HepG2 (cell line): Measurements from ENCODE around the gene POLE. TPM values are rescaled to one million over a fixed set of nuclear protein-coding genes. Genes with fewer than 3 reads are reported as not detected.

Source experiments
- BRD4 ChIP-seq: sonication (generic); formaldehyde crosslinking; IDR thresholded peaks from 2 replicates; pipeline ENCODE4 v1.4.0; 2020; ENCODE audit warnings: missing genetic modification reagents
- CAMTA2 ChIP-seq: sonication (generic); formaldehyde crosslinking; IDR thresholded peaks from 2 replicates; pipeline ENCODE4 v1.4.0; 2020; ENCODE audit warnings: mild to moderate bottlenecking, missing genetic modification reagents, borderline replicate concordance
- GABPB1 ChIP-seq: IDR thresholded peaks from 2 replicates; pipeline ENCODE4 v1.6.1; 2016; ENCODE audit warnings: mild to moderate bottlenecking, missing genetic modification reagents, moderate library complexity, missing compliant biosample characterization
- MXD1 ChIP-seq: sonication (generic); formaldehyde crosslinking; IDR thresholded peaks from 2 replicates; pipeline ENCODE4 v1.4.0; 2020; ENCODE audit warnings: mild to moderate bottlenecking, missing genetic modification reagents
- MYC ChIP-seq: sonication (generic); formaldehyde crosslinking; IDR thresholded peaks from 2 replicates; pipeline ENCODE4 v1.9.0; 2021; ENCODE audit warnings: missing genetic modification reagents, borderline replicate concordance
- ZFP36L1 ChIP-seq: sonication (generic); formaldehyde crosslinking; IDR thresholded peaks from 2 replicates; pipeline ENCODE4 v1.8.0; 2022; ENCODE audit warnings: mild to moderate bottlenecking, missing genetic modification reagents, moderate library complexity
- ZFP41 ChIP-seq: sonication (generic); formaldehyde crosslinking; IDR thresholded peaks from 2 replicates; pipeline ENCODE4 v1.4.0; 2020; ENCODE audit warnings: mild to moderate bottlenecking, missing genetic modification reagents, borderline replicate concordance
- ZNF20 ChIP-seq: sonication (generic); formaldehyde crosslinking; IDR thresholded peaks from 2 replicates; pipeline ENCODE4 v1.4.0; 2020; ENCODE audit warnings: mild to moderate bottlenecking, moderate library complexity, missing genetic modification reagents
- ZNF235 ChIP-seq: sonication (generic); formaldehyde crosslinking; IDR thresholded peaks from 2 replicates; pipeline ENCODE4 v1.8.1; 2023; ENCODE audit warnings: mild to moderate bottlenecking, missing genetic modification reagents, borderline replicate concordance
- ZNF484 ChIP-seq: sonication (generic); formaldehyde crosslinking; IDR thresholded peaks from 2 replicates; pipeline ENCODE4 v1.5.1; 2020; ENCODE audit warnings: mild to moderate bottlenecking, low read depth, missing genetic modification reagents, borderline replicate concordance
- ZNF503 ChIP-seq: sonication (generic); formaldehyde crosslinking; IDR thresholded peaks from 2 replicates; pipeline ENCODE4 v1.4.0; 2020; ENCODE audit warnings: missing genetic modification reagents
- ZNF709 ChIP-seq: sonication (generic); formaldehyde crosslinking; IDR thresholded peaks from 2 replicates; pipeline ENCODE4 v1.5.0; 2020; ENCODE audit warnings: mild to moderate bottlenecking, missing genetic modification reagents
- ZNF746 ChIP-seq: sonication (generic); formaldehyde crosslinking; IDR thresholded peaks from 2 replicates; pipeline ENCODE4 v1.8.0; 2022; ENCODE audit warnings: mild to moderate bottlenecking, missing genetic modification reagents
- polyA plus RNA-seq, 8 experiments: library from polyadenylated mRNA; depleted of rRNA in 3 of 8; stranded (reverse) in 7 of 8; unstranded in 1 of 8; fragments of >200 nt; fragmentation: Illumina TruSeq in 4 of 8; extraction: Trizol in 4 of 8; gene quantifications; 2 replicates each; pipeline versions ENCODE4 v1.2.1 to v1.2.3, GENCODE V29; 2011 to 2016; ENCODE audit warnings: low read depth in 4 of 8, missing spikeins in 1 of 8, mixed read lengths in 1 of 8; ENCODE audit not compliant: insufficient read depth in 1 of 8
- total RNA-seq, 5 experiments: library from RNA; depleted of rRNA; stranded (reverse); fragments of >200 nt; fragmentation: Illumina TruSeq; extraction: Trizol; gene quantifications; 2 replicates each; pipeline ENCODE4 v1.2.3, GENCODE V29; 2016; ENCODE audit warnings: low read depth in 1 of 5
- TF ChIP-seq, protein P1 (sequence below): sonication (generic); formaldehyde crosslinking; IDR thresholded peaks from one replicate; pipeline ENCODE4 v1.5.1; 2020; ENCODE audit warnings: mild to moderate bottlenecking, missing genetic modification reagents; ENCODE audit errors: not compliant biosample characterization
- TF ChIP-seq, protein P2 (sequence below): sonication (generic); formaldehyde crosslinking; IDR thresholded peaks from 2 replicates; pipeline ENCODE4 v1.8.0; 2022; ENCODE audit warnings: missing genetic modification reagents, mild to moderate bottlenecking, borderline replicate concordance

Gene POLE
- total and polyA plus RNA-seq, 2 of the 13 experiments (the other 11 are each of a cell fraction or from before 2014, with no cell fraction given), result 25.3 to 52.2 TPM

- TF ChIP-seq, protein P1, sequence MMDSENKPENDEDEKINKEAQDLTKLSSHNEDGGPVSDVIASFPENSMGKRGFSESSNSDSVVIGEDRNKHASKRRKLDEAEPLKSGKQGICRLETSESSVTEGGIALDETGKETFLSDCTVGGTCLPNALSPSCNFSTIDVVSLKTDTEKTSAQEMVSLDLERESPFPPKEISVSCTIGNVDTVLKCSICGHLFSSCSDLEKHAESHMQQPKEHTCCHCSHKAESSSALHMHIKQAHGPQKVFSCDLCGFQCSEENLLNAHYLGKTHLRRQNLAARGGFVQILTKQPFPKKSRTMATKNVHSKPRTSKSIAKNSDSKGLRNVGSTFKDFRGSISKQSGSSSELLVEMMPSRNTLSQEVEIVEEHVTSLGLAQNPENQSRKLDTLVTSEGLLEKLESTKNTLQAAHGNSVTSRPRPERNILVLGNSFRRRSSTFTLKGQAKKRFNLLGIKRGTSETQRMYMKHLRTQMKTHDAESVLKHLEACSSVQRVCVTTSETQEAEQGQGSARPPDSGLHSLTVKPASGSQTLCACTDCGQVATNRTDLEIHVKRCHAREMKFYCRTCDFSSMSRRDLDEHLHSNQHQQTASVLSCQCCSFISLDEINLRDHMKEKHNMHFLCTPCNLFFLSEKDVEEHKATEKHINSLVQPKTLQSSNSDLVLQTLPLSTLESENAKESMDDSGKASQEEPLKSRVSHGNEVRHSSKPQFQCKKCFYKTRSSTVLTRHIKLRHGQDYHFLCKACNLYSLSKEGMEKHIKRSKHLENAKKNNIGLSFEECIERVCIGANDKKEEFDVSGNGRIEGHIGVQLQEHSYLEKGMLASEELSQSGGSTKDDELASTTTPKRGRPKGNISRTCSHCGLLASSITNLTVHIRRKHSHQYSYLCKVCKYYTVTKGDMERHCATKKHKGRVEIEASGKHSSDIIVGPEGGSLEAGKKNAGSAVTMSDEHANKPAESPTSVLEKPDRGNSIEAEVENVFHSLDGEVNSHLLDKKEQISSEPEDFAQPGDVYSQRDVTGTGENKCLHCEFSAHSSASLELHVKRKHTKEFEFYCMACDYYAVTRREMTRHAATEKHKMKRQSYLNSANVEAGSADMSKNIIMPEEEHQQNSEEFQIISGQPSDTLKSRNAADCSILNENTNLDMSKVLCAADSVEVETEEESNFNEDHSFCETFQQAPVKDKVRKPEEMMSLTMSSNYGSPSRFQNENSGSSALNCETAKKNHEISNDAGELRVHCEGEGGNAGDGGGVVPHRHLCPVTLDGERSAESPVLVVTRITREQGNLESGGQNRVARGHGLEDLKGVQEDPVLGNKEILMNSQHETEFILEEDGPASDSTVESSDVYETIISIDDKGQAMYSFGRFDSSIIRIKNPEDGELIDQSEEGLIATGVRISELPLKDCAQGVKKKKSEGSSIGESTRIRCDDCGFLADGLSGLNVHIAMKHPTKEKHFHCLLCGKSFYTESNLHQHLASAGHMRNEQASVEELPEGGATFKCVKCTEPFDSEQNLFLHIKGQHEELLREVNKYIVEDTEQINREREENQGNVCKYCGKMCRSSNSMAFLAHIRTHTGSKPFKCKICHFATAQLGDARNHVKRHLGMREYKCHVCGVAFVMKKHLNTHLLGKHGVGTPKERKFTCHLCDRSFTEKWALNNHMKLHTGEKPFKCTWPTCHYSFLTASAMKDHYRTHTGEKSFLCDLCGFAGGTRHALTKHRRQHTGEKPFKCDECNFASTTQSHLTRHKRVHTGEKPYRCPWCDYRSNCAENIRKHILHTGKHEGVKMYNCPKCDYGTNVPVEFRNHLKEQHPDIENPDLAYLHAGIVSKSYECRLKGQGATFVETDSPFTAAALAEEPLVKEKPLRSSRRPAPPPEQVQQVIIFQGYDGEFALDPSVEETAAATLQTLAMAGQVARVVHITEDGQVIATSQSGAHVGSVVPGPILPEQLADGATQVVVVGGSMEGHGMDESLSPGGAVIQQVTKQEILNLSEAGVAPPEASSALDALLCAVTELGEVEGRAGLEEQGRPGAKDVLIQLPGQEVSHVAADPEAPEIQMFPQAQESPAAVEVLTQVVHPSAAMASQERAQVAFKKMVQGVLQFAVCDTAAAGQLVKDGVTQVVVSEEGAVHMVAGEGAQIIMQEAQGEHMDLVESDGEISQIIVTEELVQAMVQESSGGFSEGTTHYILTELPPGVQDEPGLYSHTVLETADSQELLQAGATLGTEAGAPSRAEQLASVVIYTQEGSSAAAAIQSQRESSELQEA (CRISPR knock-in tag), result no peak
- TF ChIP-seq MYC (CRISPR knock-in tag) (peak; percentile 65), ZNF20 (no peak), ZFP41 (CRISPR knock-in tag) (0 out of 2 replicates have a peak, but pooled peaks have one; percentile 63), BRD4 (no peak), ZNF709 (CRISPR knock-in tag) (peak; percentile 43; the same call in 1 of the 2 replicates), GABPB1 (peak; percentile 78), ZFP36L1 (no peak), ZNF746 (CRISPR knock-in tag) (peak; percentile 60; the same call in 1 of the 2 replicates), ZNF235 (CRISPR knock-in tag) (no peak), CAMTA2 (no peak), ZNF484 (CRISPR knock-in tag) (no peak), MXD1 (CRISPR knock-in tag) (peak; percentile 74; the same call in 1 of the 2 replicates), ZNF503 (CRISPR knock-in tag) (0 out of 2 replicates have a peak, but pooled peaks have one; percentile 58)
- TF ChIP-seq, protein P2, sequence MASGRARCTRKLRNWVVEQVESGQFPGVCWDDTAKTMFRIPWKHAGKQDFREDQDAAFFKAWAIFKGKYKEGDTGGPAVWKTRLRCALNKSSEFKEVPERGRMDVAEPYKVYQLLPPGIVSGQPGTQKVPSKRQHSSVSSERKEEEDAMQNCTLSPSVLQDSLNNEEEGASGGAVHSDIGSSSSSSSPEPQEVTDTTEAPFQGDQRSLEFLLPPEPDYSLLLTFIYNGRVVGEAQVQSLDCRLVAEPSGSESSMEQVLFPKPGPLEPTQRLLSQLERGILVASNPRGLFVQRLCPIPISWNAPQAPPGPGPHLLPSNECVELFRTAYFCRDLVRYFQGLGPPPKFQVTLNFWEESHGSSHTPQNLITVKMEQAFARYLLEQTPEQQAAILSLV (CRISPR knock-in tag), result peak; percentile 72; the same call in 1 of the 2 replicates
These were observed 78.6 kb downstream of the POLE start (continued) for GRCh38 chr12:132608231-132609171.
